GM21381 (cell line): ENCODE data around the gene HNRNPM.
"Not testable (repeated sequence)": the region's sequence is repeated elsewhere in the genome, so short reads cannot be mapped to it uniquely, and the experiment has no call there.

ENCODE experiments used
- ATAC-seq: cut with Tn5 transposase; IDR thresholded peaks from one replicate; pipeline ENCODE4 v1.9.1; 2021; ENCODE audit warnings: mild to moderate bottlenecking, moderate library complexity; ENCODE audit not compliant: unreplicated experiment

Gene HNRNPM

DNA sequence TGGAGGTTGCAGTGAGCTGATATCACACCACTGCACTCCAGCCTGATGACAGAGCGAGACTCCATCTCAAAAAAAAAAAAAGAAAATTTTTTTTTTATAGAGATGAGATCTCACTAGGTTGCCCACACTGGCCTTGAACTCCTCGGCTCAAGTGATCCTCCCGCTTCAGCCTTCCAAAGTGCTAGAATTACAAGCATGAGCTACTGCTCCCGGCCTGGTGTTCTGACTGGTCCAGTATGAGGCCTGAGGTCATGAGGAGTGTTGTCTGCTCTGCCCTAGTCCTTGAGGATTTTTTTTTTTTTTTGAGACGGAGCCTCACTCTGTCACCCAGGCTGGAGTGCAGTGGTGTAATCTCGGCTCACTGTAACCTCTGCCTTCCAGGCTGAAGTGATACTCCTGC lies 19.4 kb upstream of the HNRNPM start:
- ATAC-seq, result not testable (repeated sequence)

DNA sequence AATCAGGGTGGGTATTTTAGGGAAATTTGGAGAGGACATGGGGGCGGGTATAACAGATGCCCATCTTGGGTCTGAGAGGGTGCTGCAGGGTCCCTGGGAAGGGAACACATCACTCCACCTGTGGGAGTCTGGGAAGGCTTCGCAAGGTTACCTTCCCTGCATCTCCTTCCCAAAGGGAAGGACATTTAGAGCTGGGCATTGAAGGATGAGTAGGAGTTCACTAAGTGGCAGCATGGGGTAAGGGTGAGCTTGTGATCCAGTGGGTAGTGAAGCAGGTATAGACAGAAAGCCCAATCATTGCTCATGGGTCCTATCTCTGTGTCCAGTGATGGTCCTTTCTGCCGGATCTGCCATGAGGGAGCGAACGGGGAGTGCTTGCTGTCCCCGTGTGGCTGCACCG lies 18.5 kb upstream of the HNRNPM start:
- ATAC-seq, result no peak

DNA sequence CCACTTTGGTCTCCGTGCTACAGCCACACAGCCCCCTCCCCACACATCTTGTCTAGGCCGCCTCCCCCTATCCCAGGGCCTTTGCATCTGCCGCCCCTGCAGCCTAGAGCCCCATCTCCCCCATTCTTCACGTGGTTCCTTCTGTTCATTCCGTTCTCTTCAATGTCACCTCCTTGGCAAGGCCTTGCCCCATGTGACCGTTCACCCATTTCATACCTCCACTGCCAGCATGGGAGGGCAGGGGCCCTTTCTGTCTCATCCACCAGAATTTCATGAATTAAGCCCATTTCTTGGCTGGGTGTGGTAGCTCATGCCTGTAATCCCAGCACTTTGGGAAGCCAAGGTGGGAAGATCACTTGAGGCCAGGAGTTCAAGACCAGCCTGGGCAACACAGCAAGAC lies 15.7 kb upstream of the HNRNPM start:
- no peak for ATAC-seq

DNA sequence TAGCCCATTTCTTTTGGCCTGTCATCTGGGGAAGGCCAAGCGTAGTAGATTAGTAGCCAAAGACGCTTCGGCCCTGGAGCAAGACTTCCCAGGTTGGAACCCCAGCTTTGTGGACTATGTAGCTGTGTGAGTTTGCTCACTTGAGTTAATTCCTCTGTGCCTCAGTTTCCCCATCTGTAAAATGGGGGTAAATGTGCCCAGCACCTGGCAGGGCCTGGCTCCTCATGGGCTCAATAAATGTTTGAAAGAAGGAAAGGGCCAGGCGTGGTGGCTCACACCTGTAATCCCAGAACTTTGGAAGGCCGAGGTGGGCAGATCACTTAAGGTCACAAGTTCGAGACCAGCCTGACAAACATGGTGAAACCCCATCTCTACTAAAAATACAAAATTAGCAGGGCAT lies 14.9 kb upstream of the HNRNPM start:
- no peak for ATAC-seq

DNA sequence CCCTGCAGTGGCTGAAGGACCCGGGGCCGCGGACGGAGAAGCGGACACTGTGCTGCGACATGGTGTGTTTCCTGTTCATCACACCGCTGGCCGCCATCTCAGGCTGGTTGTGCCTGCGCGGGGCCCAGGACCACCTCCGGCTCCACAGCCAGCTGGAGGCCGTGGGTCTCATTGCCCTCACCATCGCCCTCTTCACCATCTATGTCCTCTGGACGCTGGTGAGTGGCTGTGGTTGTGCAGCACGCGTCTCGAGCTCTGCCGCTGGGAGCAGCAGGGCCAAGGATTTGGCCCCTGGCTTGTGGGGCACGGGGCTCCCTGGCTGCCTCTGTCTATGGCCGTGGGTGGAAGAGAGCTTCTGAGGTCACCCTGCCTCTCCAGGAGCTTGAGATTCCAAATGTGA lies 14.1 kb upstream of the HNRNPM start:
- ATAC-seq, result no peak

DNA sequence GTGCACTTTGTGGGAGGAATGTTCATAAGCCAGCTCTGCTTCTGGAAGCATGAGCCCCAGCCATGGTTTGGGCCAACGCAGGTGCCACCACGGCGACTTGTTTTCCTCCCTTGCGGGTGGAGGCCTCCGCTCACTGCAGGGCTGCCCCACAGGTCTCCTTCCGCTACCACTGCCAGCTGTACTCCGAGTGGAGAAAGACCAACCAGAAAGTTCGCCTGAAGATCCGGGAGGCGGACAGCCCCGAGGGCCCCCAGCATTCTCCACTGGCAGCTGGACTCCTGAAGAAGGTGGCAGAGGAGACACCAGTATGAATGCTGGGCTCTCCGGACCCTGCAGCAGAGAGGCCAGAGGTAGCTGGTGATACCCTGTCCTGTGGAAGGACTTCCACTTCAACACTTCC lies 6.5 kb upstream of the HNRNPM start:
- ATAC-seq, result no peak

DNA sequence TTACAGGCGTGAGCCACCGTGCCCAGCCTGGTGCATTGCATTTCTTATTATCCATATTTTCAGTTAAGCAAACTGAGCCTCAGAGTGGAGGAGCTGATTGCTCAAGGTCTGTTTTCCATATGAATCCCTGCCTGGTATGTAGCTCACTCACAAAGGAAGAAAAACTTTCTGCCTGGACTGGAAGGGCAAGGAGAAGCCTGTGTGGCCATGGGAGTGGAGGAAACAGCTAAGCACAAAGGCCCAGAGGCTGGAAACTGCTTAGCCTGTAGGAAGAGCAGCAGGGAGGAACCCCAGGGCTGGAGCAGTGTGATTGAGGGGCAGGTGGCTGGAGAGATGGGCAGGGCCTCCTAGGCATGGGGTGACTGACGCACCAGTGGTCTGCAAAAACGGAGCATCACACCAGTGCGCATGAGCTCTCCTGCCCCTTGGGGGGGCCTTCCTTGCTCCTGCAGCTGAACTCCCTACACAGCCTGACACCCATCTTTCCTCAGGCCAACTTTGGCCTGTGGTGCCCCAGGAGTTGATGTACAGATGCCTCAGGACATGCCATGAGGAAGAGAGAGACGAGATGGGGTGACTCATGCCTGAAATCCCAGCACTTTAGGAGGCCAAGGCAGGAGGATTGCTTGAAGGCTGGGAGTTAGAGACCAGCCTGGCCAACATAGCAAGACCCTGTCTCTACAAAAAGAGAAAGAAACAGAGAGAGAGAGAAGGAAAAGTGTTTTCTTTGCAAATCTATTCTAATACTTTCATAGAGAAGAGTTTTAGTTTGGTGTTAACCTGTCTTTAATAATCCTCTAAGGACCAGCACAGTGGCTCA lies 2.8 kb upstream of the HNRNPM start:
- no peak for ATAC-seq

DNA sequence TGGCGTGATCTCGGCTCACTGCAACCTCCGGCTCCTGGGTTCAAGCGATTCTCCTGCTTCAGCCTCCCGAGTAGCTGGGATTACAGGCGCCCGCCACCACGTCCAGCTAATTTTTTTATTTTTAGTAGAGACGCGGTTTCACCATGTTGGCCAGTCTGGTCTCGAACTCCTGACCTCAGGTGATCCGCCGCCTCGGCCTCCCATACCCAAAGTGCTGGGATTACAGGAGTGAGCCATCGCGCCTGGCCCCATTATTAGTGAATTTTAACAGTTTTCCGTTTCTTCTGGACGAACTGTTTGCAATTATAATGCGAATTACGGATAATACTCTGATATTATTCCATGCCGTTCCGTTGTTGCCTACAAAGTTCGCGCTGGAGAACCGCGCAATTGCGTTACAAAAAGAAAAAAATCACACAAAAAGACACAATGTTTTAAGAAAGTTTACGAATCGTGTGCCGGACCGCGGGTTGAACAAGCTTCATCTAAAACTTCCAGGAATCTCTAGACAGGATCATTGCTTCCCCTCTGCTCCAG lies 567 bp upstream of the HNRNPM start:
- not testable (repeated sequence) for ATAC-seq

DNA sequence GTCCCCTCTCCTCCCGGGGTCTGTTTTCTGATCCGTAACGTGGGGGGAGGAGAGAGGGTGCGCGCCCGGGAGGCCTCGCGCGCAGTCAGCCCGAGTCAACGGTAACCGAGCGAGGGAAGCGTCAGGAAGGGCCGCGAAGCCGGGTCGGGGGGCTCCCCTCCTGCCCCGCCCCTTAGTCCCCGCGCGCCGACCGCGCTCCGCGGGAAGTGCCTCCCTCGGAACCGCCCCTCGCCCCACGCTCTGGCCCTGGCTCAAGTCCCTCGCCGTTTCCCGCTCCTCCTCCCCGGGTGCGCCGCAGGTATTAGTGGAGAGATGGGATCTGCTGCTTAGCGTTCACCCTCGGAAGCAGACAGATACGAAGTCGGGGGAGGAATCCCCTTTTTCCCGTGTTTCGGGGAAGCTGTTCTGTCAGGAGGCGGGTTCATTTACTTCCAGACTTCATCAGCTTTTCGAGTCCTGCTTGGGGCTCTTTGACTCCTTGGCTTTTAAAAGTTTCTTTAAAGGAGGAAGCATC lies 770 bp downstream of the HNRNPM start:
- ATAC-seq, result peak; percentile 12

DNA sequence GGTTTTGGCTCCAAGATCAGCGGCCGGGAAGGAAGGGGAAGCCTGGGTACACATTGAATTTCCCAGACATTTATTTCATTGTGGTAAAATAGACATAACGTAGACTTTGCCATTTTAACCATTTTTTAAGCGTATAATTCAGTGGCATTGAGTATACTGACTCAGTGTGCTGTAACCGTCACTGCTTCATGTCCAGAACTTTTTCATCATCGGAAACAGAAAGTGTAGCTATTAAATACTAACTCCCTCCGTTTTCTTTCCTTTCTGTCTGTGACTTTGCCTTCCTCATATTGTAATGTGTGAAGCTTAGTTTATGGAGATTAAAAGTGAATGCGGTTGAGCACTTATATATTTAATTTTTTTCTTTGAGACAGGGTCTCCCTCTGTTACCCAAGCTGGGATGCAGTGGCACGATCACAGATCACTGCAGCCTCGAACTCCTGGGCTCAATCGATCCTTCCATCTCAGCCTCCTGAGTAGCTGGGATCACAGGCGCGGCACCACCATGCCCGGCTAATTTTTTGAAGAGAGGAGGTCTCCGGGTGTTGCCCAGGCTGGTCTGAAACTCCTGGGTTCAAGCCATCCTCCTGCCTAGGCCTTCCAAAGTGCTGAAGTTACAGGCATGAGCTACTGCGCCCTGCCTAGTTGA lies 1.4 kb downstream of the HNRNPM start:
- ATAC-seq, result no peak

DNA sequence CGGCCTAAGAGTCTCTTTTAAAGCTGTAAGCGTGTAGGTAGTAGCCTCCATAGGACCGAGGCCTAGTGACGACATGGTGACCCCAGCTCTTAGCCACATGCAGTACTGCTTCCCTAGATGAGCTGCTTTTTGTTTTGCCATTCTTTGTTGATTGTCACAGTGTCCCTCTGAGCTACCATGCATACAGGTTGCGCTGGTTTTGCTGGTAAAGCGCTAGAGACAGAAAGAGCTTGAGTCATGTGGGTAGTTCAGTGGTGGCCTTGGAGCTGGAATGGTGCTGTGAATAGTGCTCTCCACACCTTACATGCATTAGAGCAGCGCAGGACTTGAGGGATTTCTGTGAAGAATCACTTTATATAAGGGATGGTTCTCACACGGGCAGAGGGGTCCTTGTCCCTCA lies 5.1 kb downstream of the HNRNPM start:
- no peak for ATAC-seq

DNA sequence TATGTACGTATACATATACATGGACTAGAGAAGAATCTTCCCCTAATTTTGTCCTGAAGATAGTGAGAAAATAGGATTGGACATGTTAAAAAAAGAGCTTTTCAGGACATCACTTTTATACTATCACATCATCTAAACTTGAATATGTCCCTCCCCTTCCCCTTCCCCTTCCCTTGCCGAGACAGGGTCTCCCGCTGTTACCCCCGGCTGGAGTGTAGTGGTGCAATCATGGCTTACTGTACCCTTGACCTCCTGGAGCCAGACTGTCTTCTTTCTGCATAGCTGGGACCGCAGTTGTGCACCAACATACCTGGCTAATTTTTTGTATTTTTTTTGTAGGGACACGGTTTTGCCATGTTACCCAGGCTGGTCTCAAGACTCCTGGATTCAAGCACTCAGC lies 6.6 kb downstream of the HNRNPM start:
- ATAC-seq, result no peak

DNA sequence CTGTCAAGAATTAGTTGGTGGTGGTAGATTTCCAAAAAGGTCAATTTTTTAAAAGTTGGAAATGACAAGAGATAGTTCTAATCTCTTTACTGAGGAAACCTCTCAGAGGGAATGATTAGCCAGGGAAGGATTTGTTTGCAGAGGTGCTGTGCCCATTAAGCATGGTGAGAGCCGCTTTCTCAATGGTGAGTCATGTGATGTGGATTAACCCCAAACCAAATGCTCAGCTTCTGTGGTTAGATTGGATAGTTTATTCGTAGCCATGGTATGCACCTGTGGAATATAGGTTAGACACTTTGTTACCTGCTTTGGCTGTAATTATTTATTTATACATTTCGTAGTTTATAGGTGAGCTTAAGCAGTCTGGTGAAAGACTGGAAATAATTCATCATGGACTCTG lies 7.1 kb downstream of the HNRNPM start:
- ATAC-seq, result no peak

DNA sequence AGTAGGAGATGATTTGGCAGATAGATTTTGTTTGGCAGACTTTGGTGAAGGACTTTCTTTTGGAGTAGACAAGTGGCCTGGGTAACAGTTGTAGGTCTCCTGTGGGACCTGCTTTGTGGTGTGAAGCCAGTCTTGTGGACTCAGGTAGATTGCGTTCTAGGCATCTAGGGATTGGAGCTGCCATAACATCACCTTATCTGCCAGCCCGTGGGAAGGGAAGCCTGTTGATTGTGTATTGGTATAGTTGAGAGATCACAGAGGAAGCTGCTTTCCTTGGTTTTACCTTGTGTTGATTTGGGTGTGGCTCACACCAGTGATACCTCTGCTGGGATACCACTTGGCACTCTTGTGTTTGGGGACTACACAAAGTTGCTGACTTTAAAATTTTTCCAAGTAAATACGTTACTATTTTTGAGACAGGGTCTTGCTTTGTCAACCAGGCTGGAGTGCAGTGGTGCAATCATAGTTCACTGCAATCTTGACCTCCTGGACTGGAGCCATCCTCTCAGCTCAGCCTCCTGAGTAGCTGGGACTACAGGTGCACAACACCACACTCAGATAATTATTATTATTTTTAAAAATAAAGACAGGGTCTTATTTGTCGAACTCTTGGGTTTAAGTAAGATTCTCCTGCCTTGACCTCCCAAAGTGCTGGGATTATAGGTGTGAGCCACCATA lies 7.8 kb downstream of the HNRNPM start:
- no peak for ATAC-seq

DNA sequence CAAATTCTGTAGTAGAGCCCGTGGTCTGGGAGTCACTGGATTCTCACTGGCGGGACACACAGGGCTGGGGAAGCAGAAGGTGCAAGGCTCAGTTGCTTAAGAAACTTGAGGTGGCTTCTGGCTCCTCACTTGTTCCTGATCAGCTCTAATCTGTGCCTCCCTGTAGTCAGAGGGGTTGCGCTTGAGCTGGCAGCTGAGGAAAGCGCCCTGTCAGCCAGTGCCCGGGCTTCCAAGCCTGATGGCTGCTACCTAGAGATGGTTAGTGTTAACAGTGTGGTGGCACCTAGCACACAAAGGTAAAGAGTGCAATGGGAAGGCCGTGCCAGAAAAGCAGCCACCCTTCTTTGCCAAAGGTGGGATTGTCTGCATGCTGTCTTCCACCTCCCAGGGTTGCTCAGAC lies 8.8 kb downstream of the HNRNPM start:
- ATAC-seq, result no peak

DNA sequence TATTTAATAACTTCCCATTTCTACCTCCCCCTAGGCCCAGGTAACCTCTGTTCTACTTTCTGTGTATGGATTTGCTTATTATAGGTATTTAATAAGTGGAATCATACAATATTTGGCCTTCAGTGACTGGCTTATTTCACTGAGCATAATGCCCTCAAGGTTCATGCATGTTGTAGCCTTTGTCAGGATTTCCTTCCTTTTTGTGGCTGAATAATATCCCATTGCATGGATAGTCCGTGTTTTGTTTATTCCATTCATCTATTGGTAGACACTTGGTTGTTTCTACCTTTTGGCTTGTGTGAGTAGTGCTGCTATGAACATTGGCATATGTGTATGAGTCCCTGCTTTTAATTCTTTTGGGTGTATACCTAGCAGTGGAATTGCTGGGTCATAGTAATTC lies 9.4 kb downstream of the HNRNPM start:
- ATAC-seq, result no peak

DNA sequence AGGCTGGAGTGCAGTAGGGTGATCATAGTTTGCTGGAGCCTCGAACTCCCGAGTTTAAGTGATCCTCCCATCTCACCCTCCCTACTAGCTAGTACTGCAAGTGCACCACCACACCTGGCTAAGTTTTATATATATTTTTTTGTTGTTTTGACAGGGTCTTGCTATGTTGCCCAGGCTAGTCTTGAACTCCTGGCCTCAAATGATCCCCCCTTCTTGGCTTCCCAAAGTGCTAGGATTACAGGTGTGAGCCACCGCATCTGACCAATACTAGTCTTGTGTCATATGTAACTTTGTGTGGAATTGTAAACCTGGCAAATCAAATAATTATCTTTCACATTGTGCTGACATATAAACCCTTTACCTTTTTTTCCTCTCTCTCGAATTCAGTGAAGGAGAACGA lies 10.2 kb downstream of the HNRNPM start:
- ATAC-seq, result no peak

DNA sequence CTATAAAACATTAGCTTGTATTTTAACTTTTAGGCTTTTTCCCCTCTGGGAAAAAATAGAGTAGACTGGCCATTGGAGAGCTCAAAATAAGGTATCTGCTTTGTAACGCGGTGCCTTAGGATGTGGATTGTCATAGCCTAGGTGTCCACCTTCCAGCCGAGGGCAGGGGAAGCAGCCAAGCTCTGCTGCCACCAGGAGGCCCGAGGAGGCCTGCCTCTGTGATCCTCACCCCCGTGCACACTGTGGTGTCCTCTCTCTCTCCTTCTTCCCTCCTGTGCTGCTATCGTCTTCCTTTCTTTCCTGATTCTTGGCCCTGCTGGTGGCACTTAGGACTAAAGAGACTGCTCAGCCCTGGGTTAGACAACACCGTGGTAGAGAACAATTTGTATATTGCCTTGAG lies 11.3 kb downstream of the HNRNPM start:
- no peak for ATAC-seq

DNA sequence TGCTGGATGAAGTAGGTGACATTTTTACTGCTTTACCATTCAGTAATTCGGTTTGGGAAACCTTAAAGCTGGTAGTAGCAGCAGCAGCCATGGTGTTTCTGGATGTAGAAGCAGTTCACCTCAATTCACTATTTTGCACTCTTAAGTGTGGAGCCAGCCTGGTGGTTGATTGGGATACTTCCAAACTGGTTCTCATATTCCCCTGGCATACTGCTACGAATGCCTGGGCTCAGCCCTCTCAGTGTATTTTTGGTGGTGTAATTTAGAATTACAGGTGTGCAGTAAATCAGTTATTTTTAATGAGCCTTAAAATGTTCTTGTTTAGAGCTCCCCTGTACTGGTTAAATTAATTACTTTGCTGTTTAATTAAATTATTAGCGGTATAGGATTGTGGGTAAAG lies 12.4 kb downstream of the HNRNPM start:
- no peak for ATAC-seq

DNA sequence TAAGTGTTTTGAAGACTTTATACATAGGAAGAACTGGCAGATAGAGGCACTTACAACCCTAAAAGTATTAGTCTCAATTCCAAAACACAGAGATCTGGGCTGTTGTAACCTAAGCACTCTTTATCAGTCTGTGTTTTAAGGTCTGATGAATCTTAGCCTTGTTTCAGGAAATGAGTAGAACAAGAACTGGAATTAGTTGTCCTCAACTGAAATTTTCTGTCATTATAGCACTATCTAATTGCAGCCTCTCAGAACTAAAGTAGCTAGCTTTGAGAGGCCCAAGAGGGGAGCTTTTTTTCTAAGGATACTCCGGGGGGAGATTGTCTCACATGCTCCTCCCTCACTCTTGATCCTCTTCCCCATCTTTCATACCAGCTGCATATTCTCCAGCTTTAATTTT lies 13.1 kb downstream of the HNRNPM start:
- ATAC-seq, result no peak

DNA sequence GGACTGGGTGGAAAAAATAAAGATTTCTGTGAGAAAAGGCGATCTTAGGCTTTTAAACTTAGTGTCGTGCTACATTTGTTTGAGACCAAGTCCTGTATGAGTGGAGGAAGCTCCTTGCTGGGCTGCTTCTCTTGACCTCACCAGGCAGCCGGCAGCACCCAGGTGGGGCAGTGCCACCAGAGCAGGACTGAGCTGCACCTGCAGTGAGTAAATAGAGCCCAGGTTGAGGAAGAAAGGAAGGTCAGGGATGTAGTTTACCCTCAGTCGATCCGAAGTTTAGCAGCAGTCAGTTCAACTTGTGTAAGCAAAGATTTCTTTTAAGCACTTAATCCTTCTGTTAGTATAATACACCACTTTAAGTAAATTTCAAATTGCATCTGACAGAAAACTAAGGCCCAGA lies 13.6 kb downstream of the HNRNPM start:
- ATAC-seq, result no peak

DNA sequence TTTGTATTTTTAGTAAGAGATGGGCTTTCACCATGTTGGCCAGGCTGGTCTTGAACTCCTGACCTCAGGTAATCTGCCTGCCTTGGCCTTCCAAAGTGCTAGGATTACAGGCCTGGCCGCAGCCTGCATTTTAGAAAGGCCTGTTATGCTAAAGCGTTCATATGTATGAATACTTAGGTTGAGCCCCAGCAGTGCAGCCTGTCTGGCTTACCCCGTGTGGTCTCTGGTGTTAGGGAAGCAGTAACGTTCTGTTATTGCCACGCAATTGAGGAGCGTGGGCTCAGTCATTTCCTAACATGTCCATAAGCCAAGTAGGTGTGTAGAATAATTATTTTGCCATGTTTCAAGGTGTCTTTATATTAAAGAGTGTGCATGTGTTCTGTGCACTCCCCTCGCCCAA lies 14.3 kb downstream of the HNRNPM start:
- ATAC-seq, result no peak
